COR-L47 (cell line): ENCODE results near the gene FRAS1.
"Not testable (repeated sequence)": the region's sequence is repeated elsewhere in the genome, so short reads cannot be mapped to it uniquely, and the experiment has no call there.

Experiments
- DNase-seq: peaks from one replicate; lab custom pipeline; 2025; lab: John Stamatoyannopoulos, UW

FRAS1 gene

GRCh38 chr4:78292341-78292740, 235.2 kb downstream of the FRAS1 start:
- no peak for DNase-seq

DNA sequence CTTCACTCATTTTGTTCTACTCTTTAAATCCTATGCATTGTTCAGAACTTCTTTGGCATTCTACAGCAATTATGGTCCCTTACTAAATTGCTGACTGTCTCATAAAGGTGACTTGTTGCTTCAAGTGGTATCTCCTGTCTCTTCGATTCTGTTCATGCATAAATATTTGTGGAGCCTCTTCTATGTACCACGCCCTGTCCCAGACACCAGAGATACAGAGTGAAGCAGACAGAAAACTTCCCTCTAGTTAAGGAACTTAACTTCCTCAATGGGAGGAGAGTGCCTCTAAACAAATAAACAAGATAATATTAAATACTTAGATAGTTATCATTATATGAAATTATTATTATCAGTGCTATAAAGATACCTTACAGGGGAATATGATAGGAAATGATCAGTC, 235.7 kb downstream of the FRAS1 start:
- DNase-seq = no peak

GRCh38 chr4:78293348-78293747, 236.2 kb downstream of the FRAS1 start:
- no peak for DNase-seq

GRCh38 chr4:78293821-78294301, 236.7 kb downstream of the FRAS1 start:
- peak; percentile 3 for DNase-seq

DNA sequence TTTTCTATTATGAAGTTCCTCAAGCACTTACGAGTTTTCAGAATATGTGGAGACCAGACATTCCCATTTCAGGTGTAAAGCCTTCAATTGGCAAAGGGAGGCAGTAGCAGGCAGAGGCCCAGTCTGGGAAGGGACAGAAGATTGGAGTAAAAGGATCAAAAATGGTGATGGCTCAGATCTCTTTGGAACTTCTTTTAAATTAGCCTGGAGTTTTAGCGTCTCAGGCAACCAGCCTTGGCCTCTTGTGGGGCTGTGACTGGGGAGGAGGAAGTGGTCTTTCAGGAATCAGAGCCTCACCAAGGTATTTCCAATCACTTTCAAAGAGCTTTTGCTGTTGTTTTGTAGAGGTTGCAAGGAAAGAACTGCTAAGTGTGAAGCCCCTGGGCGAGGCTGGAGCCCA, 239.1 kb downstream of the FRAS1 start:
- no peak for DNase-seq

GRCh38 chr4:78297116-78297800, 240.1 kb downstream of the FRAS1 start:
- no peak for DNase-seq

GRCh38 chr4:78298618-78299017, 241.5 kb downstream of the FRAS1 start:
- no peak for DNase-seq

- no peak for DNase-seq
Observed at GRCh38 chr4:78299565-78299972, 242.4 kb downstream of the FRAS1 start.

- DNase-seq = not testable (repeated sequence)
Observed at GRCh38 chr4:78307263-78307662, 250.1 kb downstream of the FRAS1 start.

DNA sequence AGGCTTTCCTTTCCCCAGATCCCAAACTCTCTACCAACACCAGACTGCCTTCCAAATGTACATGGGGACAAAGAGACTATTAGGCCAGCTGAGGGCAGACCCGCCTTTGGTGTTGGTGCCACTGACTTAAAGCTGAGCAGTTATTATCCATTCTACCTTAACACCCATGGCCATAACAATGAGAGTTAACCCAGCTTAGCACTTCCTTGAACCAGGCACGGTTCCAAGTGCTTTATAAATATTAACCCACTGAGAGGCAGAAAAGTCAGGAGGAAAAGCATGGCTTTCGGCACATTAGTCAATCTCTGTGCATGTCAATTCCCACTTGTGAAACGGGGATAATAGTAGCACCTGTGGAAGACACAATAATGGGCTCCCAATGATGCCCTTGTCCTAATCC, 251.4 kb downstream of the FRAS1 start:
- DNase-seq = no peak

DNA sequence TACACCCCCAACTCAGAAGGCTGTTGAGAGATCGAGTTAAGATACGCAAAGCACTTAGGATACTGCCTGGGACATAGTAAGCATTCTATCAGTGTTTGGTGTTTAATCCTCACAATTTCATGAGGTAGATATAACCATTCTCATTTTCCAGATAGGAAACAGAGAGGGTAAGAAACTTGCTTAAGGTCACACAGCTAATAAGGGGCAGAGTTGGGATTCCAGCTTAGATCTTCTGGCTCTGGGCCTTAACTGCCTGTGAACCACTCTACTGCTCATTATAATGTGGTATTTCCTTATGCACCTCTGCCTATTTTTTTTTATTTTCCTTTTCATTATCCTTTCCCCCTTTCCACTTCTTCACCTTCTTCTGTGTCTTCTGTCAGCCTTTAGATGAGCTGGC, 252.2 kb downstream of the FRAS1 start:
- no peak for DNase-seq

- DNase-seq = no peak
Observed at GRCh38 chr4:78310007-78310739, 253.1 kb downstream of the FRAS1 start.

- no peak for DNase-seq
Observed at GRCh38 chr4:78310740-78311115, 253.6 kb downstream of the FRAS1 start.

- no peak for DNase-seq
Observed at GRCh38 chr4:78311306-78311705, 254.2 kb downstream of the FRAS1 start.

DNA sequence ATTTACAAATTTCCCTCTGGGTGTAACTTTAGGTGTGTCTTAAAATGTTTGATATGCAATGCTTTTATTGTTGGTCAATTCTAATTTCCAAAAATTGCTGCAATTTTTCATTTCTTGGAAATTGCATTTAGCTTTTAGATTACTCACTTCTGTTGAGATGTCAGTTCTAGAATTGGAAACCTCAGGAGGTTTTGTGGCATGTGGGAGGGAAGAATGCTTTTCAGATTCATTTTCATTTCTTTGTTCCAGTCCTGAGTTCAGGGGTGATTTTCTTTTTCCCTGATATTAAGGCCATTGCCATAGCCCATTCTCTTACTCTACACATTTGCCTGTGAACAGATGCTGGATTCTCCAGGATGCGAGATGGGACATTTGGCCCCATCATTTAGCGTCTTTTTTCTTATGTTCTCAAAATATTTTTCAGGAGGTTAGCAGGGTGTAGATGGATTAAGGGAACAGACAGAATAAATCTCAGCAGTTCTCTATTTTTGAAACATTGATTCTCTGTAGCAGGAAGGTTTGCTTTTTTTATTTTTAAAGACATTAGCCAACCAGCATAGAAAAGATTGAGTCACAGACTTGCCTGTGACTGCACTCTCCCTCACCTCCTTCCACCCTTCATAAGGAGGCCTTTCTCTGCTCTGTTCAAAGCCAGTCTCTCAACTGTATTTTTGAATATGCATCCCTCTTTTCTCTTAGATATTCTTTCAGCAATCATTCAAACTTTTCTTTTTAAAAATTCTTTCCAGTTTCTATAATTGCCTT, 256.0 kb downstream of the FRAS1 start:
- DNase-seq = no peak

- DNase-seq = no peak
Observed at GRCh38 chr4:78313754-78314120, 256.6 kb downstream of the FRAS1 start.

- DNase-seq = no peak
Observed at GRCh38 chr4:78318126-78318525, 261.0 kb downstream of the FRAS1 start.

GRCh38 chr4:78320349-78320935, 263.3 kb downstream of the FRAS1 start:
- DNase-seq = no peak

DNA sequence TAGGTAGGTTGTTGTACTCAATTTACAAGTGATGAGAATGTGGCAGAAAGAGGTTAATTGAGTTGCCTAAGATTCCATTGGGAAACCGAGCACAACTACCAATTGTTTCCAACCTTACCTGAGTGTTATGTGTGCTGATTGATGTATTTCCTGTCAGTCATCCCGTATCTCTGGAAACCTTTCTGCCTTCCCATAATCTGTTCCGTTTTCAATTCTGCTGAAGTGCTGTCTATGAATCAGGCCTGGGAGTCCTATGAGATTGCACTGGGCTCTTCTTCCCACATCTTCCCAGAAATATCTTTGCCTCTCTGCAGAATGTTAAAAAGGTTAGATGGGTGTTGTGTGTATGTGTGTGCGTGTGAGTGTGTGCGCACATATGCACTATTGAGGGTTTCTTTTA, 264.9 kb downstream of the FRAS1 start:
- DNase-seq = no peak

DNA sequence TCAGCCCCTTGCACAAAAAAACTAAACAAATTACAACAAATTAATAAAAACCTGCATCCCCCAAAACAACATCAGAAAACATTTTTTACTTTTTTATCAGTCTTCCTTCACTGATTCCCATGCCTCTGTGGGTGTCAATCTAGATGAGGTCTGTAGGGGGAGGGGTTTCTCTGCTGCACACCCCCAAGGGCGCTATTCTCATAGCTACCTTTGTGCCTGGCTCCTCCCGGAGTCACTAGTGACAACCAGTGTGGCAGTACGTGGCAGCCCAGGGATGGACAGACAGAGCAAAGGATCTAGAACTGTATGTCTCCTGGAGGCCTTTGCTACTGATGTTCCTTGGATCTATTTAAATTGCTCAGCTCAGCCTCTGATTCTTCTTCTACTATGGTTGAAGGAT, 266.3 kb downstream of the FRAS1 start:
- no peak for DNase-seq

DNA sequence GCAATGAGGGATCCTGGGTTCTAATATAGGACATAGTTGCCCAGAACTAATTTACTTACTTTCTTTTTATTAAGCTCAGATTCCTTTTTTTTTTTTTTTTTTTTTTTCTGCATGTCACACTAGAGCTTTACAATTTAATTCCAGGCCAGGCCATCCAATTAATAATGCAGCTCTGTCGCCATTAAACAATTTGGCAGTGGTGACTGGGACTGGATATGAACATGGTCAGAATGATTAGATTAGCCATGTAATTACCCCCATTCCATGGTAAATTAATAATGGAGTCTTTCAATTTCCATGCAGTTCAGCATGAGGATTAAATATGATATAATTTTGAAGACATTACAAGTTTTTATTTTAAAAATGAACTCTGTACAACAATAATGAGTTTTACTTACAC, 267.5 kb downstream of the FRAS1 start:
- DNase-seq = no peak
